Measurements from ENCODE around the gene SLC6A19. TPM values are rescaled to one million over a fixed set of nuclear protein-coding genes. Genes with fewer than 3 reads are reported as not detected.
A peak's percentile ranks its signal among the peaks of the same experiment; 100 is the strongest.

SLC6A19 gene
- total and polyA plus RNA-seq, 11 donors = not detected

GRCh38 chr5:1172670-1173404, 28.6 kb upstream of the SLC6A19 start:
- DNase-seq = peak in 1 of 5 donors; percentile 30
- TF ChIP-seq, protein P1, sequence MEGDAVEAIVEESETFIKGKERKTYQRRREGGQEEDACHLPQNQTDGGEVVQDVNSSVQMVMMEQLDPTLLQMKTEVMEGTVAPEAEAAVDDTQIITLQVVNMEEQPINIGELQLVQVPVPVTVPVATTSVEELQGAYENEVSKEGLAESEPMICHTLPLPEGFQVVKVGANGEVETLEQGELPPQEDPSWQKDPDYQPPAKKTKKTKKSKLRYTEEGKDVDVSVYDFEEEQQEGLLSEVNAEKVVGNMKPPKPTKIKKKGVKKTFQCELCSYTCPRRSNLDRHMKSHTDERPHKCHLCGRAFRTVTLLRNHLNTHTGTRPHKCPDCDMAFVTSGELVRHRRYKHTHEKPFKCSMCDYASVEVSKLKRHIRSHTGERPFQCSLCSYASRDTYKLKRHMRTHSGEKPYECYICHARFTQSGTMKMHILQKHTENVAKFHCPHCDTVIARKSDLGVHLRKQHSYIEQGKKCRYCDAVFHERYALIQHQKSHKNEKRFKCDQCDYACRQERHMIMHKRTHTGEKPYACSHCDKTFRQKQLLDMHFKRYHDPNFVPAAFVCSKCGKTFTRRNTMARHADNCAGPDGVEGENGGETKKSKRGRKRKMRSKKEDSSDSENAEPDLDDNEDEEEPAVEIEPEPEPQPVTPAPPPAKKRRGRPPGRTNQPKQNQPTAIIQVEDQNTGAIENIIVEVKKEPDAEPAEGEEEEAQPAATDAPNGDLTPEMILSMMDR (IDR thresholded peaks at IDR 0.05) = no peak
- no peak for TF ChIP-seq POLR2A (IDR thresholded peaks at IDR 0.05)
- Histone ChIP-seq H3K4me1 (peaks cover 0 to 10% (median 5%) of the 10 kb centered on the region in 12 donors), H3K27ac (no peak overlapping the region), H3K4me3 (no peak overlapping the region), H3K9me3 (no peaks in the 10 kb centered on the region), H3K36me3 (no peaks in the 10 kb centered on the region), H3K27me3 (peaks cover 0 to 3% (median 0%) of the 10 kb centered on the region in 9 donors)
- ATAC-seq = no peak
- intact Hi-C loops (cut with DNase I) = loop anchor here in 4 of 10 donors (5.0 to 10.0 kb wide), 3 partner anchors 251 to 482 kb away; no protein-coding TSS in a partner anchor
- WGBS, 4 donors = 86 to 93% (median 89%) methylated on average over 22 of the region's 22 CpGs

GRCh38 chr5:1173485-1174070, 27.8 kb upstream of the SLC6A19 start:
- no peak for ATAC-seq
- Histone ChIP-seq H3K4me1 (peaks cover 0 to 5% (median 0%) of the 10 kb centered on the region in 12 donors), H3K36me3 (no peaks in the 10 kb centered on the region), H3K4me3 (no peak overlapping the region), H3K9me3 (no peaks in the 10 kb centered on the region), H3K27ac (no peak overlapping the region), H3K27me3 (no peaks in the 10 kb centered on the region)
- peak in 1 of 5 donors; percentile 54 for DNase-seq
- TF ChIP-seq, protein P1 (IDR thresholded peaks at IDR 0.05) = no peak
- TF ChIP-seq POLR2A (IDR thresholded peaks at IDR 0.05) = no peak
- intact Hi-C loops (cut with DNase I) = loop anchor here in 6 of 10 donors (1.0 to 10.0 kb wide), 4 partner anchors 250 to 481 kb away; no protein-coding TSS in a partner anchor
- 90 to 95% (median 93%) methylated on average over 15 to 21 of the region's 21 CpGs for WGBS, 4 donors

- TF ChIP-seq, protein P1 (IDR thresholded peaks at IDR 0.05) = peak; percentile 63 to 85 (median 74)
- no peak for TF ChIP-seq POLR2A (IDR thresholded peaks at IDR 0.05)
- no peaks in the 10 kb centered on the region for H3K9me3 ChIP-seq
- no peak overlapping the region for H3K27ac ChIP-seq
- H3K4me3 ChIP-seq = no peak overlapping the region
- 38 to 51% (median 39%) methylated on average over 20 to 27 of the region's 27 CpGs for WGBS, 4 donors
- no peaks in the 10 kb centered on the region for H3K27me3 ChIP-seq
- peak; percentile 55 to 76 (median 64) for ATAC-seq
- H3K4me1 ChIP-seq = peaks cover 0 to 5% (median 0%) of the 10 kb centered on the region in 12 donors
- DNase-seq = peak; percentile 53 to 77 (median 66)
- intact Hi-C loops (cut with DNase I) = loop anchor here in 6 of 10 donors (1.0 to 10.0 kb wide), 4 partner anchors 251 to 480 kb away; no protein-coding TSS in a partner anchor
- H3K36me3 ChIP-seq = no peaks in the 10 kb centered on the region
Measured at GRCh38 chr5:1174122-1174936, 27.1 kb upstream of the SLC6A19 start.

Measured in heart left ventricle (tissue), 16 donors.